Fibroblast of pulmonary artery (primary cell): Measurements from ENCODE around the gene ZNF169.
"Not testable (repeated sequence)": the region's sequence is repeated elsewhere in the genome, so short reads cannot be mapped to it uniquely, and the experiment has no call there.

ENCODE experiments used
- DNase-seq: peaks from one replicate; pipeline ENCODE4 v3.0.0-alpha.2; 2010; ENCODE audit warnings: low read depth
- H3K4me3 ChIP-seq: replicated peaks from 2 replicates; pipeline ENCODE4 v1.5.1; 2011; ENCODE audit warnings: low read depth, mild to moderate bottlenecking, control low read depth, low read length, moderate library complexity
- TF ChIP-seq, protein P1 (sequence below): IDR thresholded peaks from 2 replicates; pipeline ENCODE4 v1.5.1; 2011; ENCODE audit warnings: mild to moderate bottlenecking, control low read depth, low read length, inconsistent platforms; ENCODE audit errors: missing control alignments

ZNF169 gene

DNA sequence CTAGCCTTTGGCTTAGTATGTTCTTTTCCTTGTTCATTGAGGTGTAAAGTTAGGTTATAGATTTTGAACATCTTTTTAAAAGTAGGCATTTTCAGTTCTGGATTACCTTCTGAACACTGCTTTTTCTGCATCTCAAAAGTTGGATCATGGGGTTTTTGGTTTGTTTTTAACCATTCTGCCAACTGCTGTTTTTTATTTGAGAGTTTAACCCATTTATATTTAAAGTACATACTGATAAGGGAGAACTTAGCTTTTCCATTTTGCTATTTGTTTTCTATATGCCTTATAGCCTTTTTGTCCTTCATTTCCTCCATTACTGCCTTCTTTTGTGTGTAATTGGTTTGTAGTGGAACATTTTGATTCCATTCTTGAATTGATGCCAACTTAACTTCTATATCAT is 30.5 kb upstream of the ZNF169 start:
- no peak for DNase-seq
- TF ChIP-seq, protein P1, sequence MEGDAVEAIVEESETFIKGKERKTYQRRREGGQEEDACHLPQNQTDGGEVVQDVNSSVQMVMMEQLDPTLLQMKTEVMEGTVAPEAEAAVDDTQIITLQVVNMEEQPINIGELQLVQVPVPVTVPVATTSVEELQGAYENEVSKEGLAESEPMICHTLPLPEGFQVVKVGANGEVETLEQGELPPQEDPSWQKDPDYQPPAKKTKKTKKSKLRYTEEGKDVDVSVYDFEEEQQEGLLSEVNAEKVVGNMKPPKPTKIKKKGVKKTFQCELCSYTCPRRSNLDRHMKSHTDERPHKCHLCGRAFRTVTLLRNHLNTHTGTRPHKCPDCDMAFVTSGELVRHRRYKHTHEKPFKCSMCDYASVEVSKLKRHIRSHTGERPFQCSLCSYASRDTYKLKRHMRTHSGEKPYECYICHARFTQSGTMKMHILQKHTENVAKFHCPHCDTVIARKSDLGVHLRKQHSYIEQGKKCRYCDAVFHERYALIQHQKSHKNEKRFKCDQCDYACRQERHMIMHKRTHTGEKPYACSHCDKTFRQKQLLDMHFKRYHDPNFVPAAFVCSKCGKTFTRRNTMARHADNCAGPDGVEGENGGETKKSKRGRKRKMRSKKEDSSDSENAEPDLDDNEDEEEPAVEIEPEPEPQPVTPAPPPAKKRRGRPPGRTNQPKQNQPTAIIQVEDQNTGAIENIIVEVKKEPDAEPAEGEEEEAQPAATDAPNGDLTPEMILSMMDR = no peak
- H3K4me3 ChIP-seq = no peak overlapping the region

DNA sequence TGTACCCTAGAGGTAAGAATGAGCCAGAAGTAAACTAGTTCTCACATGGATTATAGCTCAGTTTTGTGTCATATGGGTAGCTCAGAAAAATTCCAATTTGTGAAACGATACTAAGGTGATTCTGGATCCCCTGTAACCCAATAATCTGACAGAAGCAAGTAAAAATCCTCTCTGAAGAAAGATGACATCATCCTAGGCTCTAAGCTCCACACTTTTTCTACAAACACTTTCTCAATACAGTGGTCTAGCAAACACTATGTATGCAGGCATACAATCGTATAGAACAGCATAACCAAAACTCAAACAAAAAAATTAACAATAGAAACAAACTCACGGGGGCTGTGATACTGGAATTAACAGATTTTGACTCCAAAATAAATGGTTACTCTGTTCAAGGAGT is 26.7 kb upstream of the ZNF169 start:
- no peak for DNase-seq
- TF ChIP-seq, protein P1 = no peak
- no peak overlapping the region for H3K4me3 ChIP-seq

DNA sequence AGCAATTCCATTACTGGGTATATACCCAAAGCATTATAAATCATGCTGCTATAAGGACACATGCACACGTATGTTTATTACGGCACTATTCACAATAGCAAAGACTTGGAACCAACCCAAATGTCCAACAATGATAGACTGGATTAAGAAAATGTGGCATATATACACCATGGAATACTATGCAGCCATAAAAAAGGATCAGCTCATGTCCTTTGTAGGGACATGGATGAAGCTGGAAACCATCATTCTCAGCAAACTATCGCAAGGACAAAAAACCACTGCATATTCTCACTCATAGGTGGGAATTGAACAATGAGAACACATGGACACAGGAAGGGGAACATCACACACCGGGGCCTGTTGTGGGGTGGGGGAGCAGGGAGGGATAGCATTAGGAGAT is 18.0 kb upstream of the ZNF169 start:
- not testable (repeated sequence) for H3K4me3 ChIP-seq, DNase-seq

DNA sequence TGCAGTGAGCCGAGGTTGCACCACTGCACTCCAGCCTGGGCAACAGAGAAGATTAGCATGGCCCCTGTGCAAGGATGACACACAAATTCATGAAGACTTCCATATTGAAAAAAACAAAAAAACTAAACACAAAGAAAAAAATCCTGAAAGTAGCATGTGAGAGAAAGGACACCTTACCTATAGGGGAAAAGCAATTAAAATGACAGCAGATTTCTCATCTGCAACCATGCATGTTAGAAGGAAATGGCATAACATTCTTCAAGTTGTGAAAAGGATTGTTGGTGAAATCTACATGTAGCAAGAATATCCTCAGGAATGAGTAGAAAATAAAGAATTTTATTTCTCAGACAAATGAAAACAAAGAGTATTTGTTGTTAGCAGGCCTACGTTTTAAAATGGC is 13.4 kb upstream of the ZNF169 start:
- TF ChIP-seq, protein P1 = no peak
- no peak overlapping the region for H3K4me3 ChIP-seq
- no peak for DNase-seq

DNA sequence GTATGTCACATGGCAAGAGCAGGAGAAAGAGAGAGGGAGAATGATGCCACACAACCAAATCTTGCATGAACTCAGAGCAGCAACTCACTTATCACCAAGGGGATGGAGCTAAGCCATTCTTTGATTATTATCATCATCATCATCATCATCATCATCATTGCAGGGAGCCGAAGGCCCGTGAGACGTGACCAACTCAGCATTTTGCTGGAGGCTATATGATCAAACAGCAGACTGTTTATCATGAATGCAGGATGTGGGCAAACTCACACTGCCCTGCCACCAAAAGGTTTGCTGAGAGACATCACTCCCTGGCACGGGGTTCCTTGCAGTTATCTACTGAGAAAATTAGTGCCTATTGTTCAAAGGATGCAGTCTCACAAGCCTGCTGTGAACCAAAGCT is 8.6 kb upstream of the ZNF169 start:
- TF ChIP-seq, protein P1 = no peak
- H3K4me3 ChIP-seq = no peak overlapping the region
- DNase-seq = no peak

DNA sequence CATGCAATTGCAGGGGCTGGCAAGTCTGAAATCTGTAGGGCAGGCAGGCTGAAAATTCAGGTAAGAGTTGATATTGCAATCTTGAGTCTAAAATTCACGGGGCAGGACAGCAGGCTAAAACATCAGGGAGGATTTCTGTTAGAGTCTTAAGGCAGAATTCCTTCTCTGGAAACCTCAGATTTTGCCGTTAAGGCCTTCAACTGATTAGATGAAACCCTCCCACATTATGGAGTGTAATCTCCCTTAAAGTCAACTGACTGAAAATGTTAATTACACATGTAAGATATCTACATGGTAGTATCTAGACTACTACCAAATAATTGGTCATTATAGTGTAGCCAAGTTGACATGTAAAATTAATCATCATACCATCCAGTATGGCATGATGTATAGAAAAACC is 3.1 kb upstream of the ZNF169 start:
- TF ChIP-seq, protein P1 = no peak
- DNase-seq = no peak
- H3K4me3 ChIP-seq = no peak overlapping the region

GRCh38 chr9:94265626-94266402 is 6.7 kb downstream of the ZNF169 start:
- not testable (repeated sequence) for H3K4me3 ChIP-seq, DNase-seq

- no peak overlapping the region for H3K4me3 ChIP-seq
- TF ChIP-seq, protein P1 = no peak
- DNase-seq = no peak
These were observed 10.2 kb downstream of the ZNF169 start for GRCh38 chr9:94269264-94269663.
